K562 (cell line): ENCODE results near the gene LCA5.

ENCODE experiments used
- CEBPB ChIP-seq: fragments of 450-650 bp; IDR thresholded peaks from 2 replicates; pipeline ENCODE4 v1.6.1; 2016; ENCODE audit warnings: missing genetic modification characterization, missing compliant biosample characterization
- MAX ChIP-seq: sonication (generic); formaldehyde crosslinking; IDR thresholded peaks from 2 replicates; pipeline ENCODE4 v1.9.0; 2022; ENCODE audit warnings: mild to moderate bottlenecking, missing genetic modification reagents

- TF ChIP-seq MAX (CRISPR knock-in tag) (no peak), CEBPB (no peak)
These were observed 66.5 kb downstream of the LCA5 start for GRCh38 chr6:79470728-79471127.
